Activated naive CD4-positive, alpha-beta T cell treated with anti-CD3 and anti-CD28 coated beads, Interleukin-2, amount 50 U/mL, for 24 hours (primary cell): ENCODE results near the gene ADGRL2.

Experiments used
- H3K27ac Mint-ChIP-seq: one replicate; pipeline ENCODE4 v1.8.0; 2021; ENCODE audit warnings: mild to moderate bottlenecking, mixed read lengths
- H3K27me3 Mint-ChIP-seq: one replicate; pipeline ENCODE4 v1.8.0; 2021; ENCODE audit warnings: mixed read lengths
- H3K36me3 Mint-ChIP-seq: one replicate; pipeline ENCODE4 v1.8.0; 2021; ENCODE audit warnings: mixed read lengths
- H3K4me1 Mint-ChIP-seq: one replicate; pipeline ENCODE4 v1.8.0; 2021; ENCODE audit warnings: mixed read lengths
- H3K4me3 Mint-ChIP-seq: one replicate; pipeline ENCODE4 v1.8.0; 2021; ENCODE audit warnings: mild to moderate bottlenecking, mixed read lengths
- H3K9me3 Mint-ChIP-seq: one replicate; pipeline ENCODE4 v1.8.0; 2021; ENCODE audit warnings: mixed read lengths

The ADGRL2 gene

DNA sequence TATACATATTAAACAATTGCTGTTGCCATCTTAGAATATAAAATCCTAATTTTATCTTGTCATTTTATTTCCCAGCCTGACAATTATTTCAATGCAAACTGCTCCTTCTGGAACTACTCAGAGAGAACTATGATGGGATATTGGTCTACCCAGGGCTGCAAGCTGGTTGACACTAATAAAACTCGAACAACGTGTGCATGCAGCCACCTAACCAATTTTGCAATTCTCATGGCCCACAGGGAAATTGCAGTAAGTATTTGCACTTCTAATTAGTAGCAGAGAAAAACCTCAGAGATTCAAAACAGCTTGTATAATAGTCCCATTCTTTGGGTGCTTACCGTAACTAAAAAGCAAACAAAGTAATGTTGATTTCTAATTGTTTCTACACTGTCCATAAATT is 167.2 kb downstream of the ADGRL2 start:
- Mint-ChIP-seq H3K4me3 (no peak overlapping the region), H3K27ac (no peak overlapping the region), H3K36me3 (no peaks in the 10 kb centered on the region), H3K9me3 (no peaks in the 10 kb centered on the region), H3K4me1 (no peaks in the 10 kb centered on the region), H3K27me3 (no peaks in the 10 kb centered on the region)

DNA sequence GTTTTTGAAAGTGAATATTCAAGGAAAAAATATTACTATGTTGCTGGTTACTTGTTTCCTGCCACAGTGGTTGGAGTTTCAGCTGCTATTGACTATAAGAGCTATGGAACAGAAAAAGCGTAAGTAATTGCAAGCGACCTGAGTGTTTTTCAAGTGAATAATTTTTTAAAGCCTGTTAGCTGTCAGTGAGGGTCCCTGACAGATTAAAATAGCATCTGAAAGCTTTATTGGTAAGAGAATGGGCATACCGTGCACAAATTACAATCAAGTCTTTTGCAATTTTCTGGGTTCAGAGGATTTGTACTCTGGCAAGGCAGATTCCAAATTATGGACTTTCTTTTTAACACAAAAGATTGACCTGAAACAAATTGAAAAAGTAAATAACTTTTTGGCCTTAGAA is 169.7 kb downstream of the ADGRL2 start:
- H3K27ac Mint-ChIP-seq = no peak overlapping the region
- H3K4me3 Mint-ChIP-seq = no peak overlapping the region
- no peaks in the 10 kb centered on the region for H3K27me3 Mint-ChIP-seq
- H3K4me1 Mint-ChIP-seq = no peaks in the 10 kb centered on the region
- H3K9me3 Mint-ChIP-seq = no peaks in the 10 kb centered on the region
- no peaks in the 10 kb centered on the region for H3K36me3 Mint-ChIP-seq

DNA sequence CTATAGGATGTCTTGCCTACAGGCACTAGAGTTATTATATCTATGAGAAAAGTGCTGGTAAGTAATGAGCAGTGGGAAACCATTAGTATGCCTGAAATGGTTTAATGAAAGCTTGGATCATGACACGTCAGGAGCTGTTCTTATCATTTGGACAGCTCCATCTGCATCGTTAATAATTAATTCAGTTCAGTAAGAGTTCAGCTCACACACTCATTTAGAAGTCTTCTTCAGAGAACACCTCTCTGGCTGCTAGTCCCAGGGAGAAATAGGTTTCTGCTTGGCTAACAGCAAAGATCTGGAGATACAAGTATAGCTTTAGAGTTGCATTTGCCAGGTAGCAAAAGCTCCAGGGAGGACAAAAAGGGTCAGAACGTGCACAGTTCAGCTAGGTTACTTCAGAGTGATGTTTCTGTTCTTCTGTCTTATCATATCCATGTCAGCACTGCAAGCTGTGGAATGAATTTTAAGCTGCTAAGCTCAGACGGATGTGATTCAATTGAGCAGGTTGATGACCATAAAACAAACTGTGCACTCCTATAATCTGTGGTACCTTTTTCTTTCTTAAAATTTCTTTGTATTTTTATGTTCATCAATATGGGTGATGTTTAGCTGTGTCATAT is 173.6 kb downstream of the ADGRL2 start:
- Mint-ChIP-seq H3K4me1 (no peaks in the 10 kb centered on the region), H3K4me3 (no peak overlapping the region), H3K36me3 (no peaks in the 10 kb centered on the region), H3K9me3 (no peaks in the 10 kb centered on the region), H3K27me3 (no peaks in the 10 kb centered on the region), H3K27ac (no peak overlapping the region)

DNA sequence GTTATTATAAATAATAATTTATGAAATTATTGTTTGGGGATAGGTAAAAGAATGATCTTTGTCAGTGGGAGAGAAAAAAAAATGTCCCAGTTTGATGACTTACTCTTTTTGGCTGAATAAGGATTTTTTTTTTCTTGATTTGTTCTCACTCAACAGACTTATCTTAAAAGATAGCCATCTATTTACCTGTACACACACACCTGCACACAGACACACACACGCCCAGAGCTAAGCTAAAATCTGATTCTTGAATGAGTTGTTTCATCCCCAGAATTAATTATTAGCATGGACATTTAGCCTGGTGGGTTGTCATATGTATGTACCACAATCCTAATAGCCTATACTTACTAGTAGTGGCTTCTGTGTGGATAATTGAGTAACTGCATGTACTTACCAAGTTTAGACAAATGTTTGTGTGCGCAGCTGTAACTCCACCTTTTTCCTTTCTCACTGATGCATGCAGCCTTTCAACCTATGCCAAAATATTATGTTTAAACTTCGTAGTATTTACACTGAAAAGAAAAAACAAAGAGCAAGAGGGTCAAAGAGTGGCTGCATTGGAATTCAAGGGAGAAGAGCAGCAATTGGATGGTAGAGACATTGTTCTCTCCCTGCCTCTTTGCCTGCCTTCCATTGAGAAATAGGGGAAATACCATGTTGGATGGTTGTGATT is 174.3 kb downstream of the ADGRL2 start:
- Mint-ChIP-seq H3K9me3 (no peaks in the 10 kb centered on the region), H3K4me3 (no peak overlapping the region), H3K36me3 (no peaks in the 10 kb centered on the region), H3K27me3 (no peaks in the 10 kb centered on the region), H3K27ac (no peak overlapping the region), H3K4me1 (no peaks in the 10 kb centered on the region)

DNA sequence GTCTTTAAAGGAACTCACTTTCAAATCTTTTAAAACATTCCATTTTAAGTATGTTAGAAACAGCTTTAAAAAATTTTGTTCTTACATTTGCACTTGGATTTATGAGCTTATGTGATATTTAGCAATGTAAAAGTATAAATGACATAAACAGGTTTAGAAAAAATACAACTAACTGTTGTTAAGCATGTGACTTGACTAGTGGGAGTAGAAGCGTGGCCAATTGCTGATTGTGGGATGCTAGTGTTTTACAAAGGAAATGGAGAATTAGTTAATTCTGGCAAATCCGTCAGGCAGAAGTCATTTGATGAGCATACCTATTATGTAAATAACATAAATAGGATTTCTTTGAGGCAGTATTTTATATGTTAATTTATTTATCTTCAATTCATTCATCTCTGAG is 175.8 kb downstream of the ADGRL2 start:
- no peak overlapping the region for H3K4me3 Mint-ChIP-seq
- H3K9me3 Mint-ChIP-seq = no peaks in the 10 kb centered on the region
- no peaks in the 10 kb centered on the region for H3K36me3 Mint-ChIP-seq
- no peaks in the 10 kb centered on the region for H3K27me3 Mint-ChIP-seq
- no peak overlapping the region for H3K27ac Mint-ChIP-seq
- no peaks in the 10 kb centered on the region for H3K4me1 Mint-ChIP-seq

DNA sequence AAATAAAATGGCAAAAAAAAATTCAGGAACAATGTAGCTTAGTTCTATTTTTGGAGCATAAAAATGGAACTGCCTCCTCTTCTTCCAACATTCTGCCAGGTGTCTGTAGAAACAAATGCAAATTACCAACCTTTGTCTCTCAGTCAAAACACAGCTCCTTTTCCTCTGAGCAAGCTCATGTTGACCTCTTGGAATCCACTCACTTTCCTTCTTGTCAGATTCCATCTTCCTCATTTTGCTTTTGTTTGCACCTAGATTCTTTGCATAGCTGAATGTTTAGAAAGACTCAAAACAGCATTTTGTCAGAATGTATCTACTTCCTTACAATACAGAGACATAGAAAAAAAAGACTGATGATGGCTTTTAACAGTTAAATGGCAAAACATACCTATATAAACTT is 178.2 kb downstream of the ADGRL2 start:
- Mint-ChIP-seq H3K9me3 (no peaks in the 10 kb centered on the region), H3K4me1 (no peaks in the 10 kb centered on the region), H3K27me3 (no peaks in the 10 kb centered on the region), H3K36me3 (no peaks in the 10 kb centered on the region), H3K4me3 (no peak overlapping the region), H3K27ac (no peak overlapping the region)

DNA sequence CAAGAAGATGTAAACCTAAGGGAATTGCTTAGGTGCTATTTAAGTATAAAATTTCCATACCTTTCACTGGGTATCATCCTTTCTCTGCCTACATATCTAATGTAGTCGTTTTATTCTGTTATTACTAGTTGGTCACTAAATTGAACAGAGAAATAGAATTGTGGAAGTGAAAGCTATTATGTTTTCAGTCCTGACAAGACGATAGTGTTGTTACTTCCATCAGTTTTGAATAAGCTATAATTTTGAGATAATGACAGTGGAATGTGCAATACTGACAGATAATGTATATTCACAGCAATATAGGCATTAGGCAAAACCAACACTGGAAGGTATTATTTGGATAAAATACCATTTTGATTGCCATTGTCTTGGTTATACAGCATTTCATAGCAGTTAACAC is 181.8 kb downstream of the ADGRL2 start:
- Mint-ChIP-seq H3K36me3 (no peaks in the 10 kb centered on the region), H3K9me3 (no peaks in the 10 kb centered on the region), H3K4me3 (no peak overlapping the region), H3K27ac (no peak overlapping the region), H3K4me1 (no peaks in the 10 kb centered on the region), H3K27me3 (no peaks in the 10 kb centered on the region)

DNA sequence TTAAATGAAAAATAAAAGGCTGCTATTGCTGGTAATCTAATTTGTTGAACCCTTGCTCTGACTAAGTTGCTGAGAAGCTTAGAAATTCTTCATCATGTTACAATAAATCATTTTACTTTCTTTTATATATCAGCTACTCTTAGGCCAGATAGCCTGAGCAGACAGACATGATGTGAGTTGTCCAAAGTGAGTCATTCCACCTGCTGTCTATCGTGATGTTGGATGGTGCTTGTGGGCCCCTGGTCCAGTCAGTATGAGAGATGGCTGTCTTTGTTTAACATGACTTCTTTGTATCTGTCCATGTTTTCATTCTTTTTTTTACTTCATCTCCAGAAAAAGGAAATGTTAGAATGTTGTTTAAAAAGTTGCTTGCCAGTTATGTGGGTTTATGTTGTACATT is 188.8 kb downstream of the ADGRL2 start:
- Mint-ChIP-seq H3K4me1 (no peaks in the 10 kb centered on the region), H3K4me3 (no peak overlapping the region), H3K36me3 (no peaks in the 10 kb centered on the region)

DNA sequence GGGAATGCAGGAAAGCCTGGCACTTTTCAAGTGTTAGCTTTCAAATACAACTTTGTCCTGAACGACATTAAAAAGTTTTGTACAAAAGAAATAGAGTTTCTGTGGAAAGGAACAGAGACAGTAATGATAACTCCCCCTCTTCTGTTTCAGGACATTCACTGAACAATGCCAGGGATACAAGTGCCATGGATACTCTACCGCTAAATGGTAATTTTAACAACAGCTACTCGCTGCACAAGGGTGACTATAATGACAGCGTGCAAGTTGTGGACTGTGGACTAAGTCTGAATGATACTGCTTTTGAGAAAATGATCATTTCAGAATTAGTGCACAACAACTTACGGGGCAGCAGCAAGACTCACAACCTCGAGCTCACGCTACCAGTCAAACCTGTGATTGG is 189.5 kb downstream of the ADGRL2 start:
- no peak overlapping the region for H3K4me3 Mint-ChIP-seq
- no peaks in the 10 kb centered on the region for H3K36me3 Mint-ChIP-seq
- H3K4me1 Mint-ChIP-seq = no peaks in the 10 kb centered on the region
- no peaks in the 10 kb centered on the region for H3K9me3 Mint-ChIP-seq
- no peak overlapping the region for H3K27ac Mint-ChIP-seq
- H3K27me3 Mint-ChIP-seq = no peaks in the 10 kb centered on the region

More for the DNA sequence above, 188.8 kb downstream of the ADGRL2 start:
- no peaks in the 10 kb centered on the region for H3K9me3 Mint-ChIP-seq
- H3K27me3 Mint-ChIP-seq = no peaks in the 10 kb centered on the region
- no peak overlapping the region for H3K27ac Mint-ChIP-seq

DNA sequence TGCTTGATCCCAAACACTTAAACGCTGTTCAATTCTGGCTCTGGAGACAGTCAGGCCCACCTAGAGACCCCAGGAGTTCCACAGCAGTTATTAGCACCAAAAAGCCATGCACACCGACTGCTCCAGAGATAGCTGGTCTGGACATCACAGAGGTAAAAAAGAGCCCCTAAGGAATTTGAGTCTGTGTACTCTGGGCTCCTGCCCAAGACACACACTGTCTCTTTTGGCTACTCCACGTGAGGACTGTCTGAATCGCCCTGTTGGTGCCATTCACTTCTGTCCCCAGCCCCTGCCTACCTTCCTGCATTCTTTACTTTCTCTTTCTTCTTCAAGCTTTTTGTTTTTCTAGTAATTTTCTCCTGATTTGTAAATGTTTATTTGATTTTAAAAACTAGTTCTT is 197.4 kb downstream of the ADGRL2 start:
- Mint-ChIP-seq H3K4me3 (no peak overlapping the region), H3K27me3 (no peaks in the 10 kb centered on the region), H3K9me3 (no peaks in the 10 kb centered on the region), H3K36me3 (no peaks in the 10 kb centered on the region), H3K4me1 (no peaks in the 10 kb centered on the region), H3K27ac (no peak overlapping the region)

DNA sequence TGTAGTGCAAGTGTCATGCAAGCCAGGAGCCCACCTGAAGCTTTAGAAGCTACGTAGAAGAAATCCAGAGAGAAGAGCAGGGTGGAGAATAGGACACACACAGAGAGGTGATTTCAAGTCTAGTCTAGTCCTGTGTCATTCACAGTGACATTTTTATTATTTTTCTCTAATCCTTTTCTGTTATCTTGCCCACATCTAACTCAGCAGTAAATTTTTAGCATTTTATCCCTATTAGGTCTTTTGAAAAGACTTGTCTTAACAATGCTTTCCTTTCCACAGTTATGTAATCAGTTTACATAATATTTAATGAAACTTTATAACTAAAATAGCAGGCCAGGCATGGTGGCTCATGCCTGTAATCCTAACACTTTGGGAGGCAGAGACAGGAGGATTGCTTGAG is 198.6 kb downstream of the ADGRL2 start:
- Mint-ChIP-seq H3K36me3 (no peaks in the 10 kb centered on the region), H3K4me3 (no peak overlapping the region), H3K4me1 (no peaks in the 10 kb centered on the region), H3K9me3 (no peaks in the 10 kb centered on the region), H3K27ac (no peak overlapping the region), H3K27me3 (no peaks in the 10 kb centered on the region)

DNA sequence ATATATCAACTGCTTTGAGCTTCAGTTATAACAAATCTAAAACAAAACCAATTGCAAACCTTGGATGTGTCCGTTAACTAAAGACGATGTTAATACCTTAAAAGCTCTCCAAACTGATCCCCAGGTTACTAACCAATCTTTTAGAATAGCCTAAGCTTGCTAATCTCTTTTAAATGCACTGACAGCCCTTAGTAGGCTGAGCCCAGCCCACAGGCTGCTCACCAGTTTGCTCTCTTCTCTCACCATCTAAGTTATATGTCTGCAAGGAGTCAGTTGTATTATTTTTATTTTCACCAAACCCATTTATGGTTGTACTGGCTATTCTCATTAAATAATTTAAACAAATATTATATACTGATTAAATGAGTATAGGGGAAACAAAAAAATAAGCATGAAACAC is 199.5 kb downstream of the ADGRL2 start:
- Mint-ChIP-seq H3K36me3 (no peaks in the 10 kb centered on the region), H3K4me3 (no peak overlapping the region), H3K4me1 (no peaks in the 10 kb centered on the region), H3K9me3 (no peaks in the 10 kb centered on the region), H3K27ac (no peak overlapping the region), H3K27me3 (no peaks in the 10 kb centered on the region)

DNA sequence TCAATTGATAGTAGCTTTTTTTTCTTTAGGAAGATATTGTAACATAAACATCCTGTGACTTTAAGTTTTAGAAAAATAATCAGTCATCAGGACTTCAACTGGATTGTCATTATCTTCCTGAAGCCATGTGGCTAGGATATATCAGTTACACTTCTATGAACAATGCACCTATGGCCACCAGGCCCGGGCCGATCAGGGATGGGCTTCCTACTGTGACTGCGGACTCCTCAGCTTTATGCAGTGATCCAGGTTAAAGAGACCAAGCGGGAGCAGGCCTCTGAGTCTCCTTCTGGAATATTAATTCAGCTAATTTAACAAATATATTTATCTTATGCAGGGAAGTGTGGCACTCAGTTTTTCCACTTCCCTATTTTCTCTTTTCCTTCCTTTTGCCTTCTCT is 200.6 kb downstream of the ADGRL2 start:
- Mint-ChIP-seq H3K27ac (no peak overlapping the region), H3K9me3 (no peaks in the 10 kb centered on the region), H3K36me3 (no peaks in the 10 kb centered on the region), H3K4me3 (no peak overlapping the region), H3K27me3 (no peaks in the 10 kb centered on the region), H3K4me1 (no peaks in the 10 kb centered on the region)

DNA sequence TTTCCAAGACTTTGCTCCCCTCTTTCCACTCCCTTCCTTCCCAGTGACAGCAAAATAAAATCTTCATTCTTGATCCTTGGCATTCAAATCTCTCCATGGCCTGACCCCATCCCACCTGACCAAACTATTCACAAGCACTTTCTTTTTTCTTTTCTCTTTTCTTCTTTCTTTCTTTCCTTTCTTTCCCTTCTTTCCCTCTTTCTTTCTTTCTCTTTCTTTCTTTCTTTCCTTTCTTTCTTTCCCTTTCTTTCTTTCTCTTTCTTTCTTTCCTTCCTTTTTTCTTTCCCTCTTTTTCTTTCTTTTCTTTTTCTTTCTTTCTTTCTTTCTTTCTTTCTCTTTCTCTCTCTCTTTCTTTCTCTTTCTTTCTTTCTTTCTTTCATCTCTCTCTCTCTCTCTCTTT is 207.1 kb downstream of the ADGRL2 start:
- Mint-ChIP-seq H3K36me3 (peaks cover 1% of the 10 kb centered on the region), H3K4me1 (no peaks in the 10 kb centered on the region), H3K27ac (no peak overlapping the region), H3K9me3 (peaks cover 11% of the 10 kb centered on the region), H3K27me3 (no peaks in the 10 kb centered on the region), H3K4me3 (no peak overlapping the region)

DNA sequence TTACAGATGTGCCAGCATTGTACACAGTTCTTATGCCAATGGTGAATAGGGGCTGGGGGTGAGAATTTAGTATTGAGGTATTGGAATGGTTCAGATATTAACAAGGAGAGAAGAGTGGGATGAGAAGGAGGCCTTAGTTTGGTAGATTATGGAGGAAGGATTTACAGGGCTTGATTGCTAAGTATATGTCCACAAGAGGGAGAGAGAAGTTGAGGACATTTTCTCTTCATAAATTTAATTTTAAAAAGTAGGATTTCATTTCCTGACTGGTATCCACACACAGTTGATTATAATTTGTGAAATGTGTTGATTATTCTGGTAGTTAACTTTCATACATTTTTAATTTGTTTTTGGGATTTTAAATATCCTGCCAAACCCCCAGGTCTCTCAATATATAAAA is 213.0 kb downstream of the ADGRL2 start:
- Mint-ChIP-seq H3K27me3 (no peaks in the 10 kb centered on the region), H3K4me1 (no peaks in the 10 kb centered on the region), H3K27ac (no peak overlapping the region), H3K36me3 (peaks cover 1% of the 10 kb centered on the region), H3K9me3 (no peaks in the 10 kb centered on the region), H3K4me3 (no peak overlapping the region)

DNA sequence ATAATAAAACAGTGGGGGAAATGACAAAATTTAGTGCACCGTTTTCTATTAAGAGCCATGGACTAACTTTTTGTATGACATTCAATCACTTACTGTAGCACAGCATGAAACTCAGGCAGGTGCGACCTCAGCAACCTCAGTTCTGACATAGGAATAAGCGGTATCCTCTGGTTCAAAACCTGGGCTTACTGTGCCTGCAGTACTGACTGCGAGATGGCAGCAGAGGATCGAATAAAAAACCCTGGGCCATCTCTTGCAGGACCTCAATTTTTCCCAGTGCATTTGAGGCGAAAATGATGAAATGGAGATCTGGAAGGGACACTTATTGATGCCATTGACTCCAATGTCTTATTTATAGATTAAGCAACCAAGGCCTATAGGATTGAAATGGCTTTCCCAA is 214.7 kb downstream of the ADGRL2 start:
- H3K27me3 Mint-ChIP-seq = no peaks in the 10 kb centered on the region
- H3K4me1 Mint-ChIP-seq = no peaks in the 10 kb centered on the region
- peaks cover 1% of the 10 kb centered on the region for H3K36me3 Mint-ChIP-seq
- no peak overlapping the region for H3K27ac Mint-ChIP-seq
- no peak overlapping the region for H3K4me3 Mint-ChIP-seq
- H3K9me3 Mint-ChIP-seq = peaks cover 4% of the 10 kb centered on the region

DNA sequence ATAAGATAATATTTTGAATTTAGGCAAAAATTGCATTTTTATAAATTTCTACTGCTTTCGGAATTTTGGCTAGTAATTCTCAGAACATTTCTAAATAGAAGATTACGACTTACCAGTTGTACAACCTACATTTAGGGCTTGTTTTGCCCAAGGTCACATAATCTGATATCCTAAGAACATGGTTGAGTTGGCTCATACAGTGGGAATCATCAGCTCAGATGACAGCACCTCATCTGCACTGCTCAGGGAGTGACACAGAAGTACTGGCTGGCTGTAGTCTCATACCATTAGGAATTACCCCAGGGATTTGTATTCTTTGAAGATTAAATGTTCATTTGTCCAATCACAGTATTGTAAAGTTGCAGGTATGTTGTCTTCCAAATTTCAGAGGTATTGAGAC is 217.6 kb downstream of the ADGRL2 start:
- H3K27ac Mint-ChIP-seq = no peak overlapping the region
- peaks cover 4% of the 10 kb centered on the region for H3K9me3 Mint-ChIP-seq
- no peaks in the 10 kb centered on the region for H3K27me3 Mint-ChIP-seq

More for the DNA sequence above, 217.6 kb downstream of the ADGRL2 start:
- H3K4me1 Mint-ChIP-seq = no peaks in the 10 kb centered on the region
- H3K4me3 Mint-ChIP-seq = no peak overlapping the region
- no peaks in the 10 kb centered on the region for H3K36me3 Mint-ChIP-seq
